Caco-2 (cell line): ENCODE results near the gene MAPRE2. TPM values are rescaled to one million over a fixed set of nuclear protein-coding genes. Genes with fewer than 3 reads are reported as not detected.
A peak's percentile ranks its signal among the peaks of the same experiment; 100 is the strongest.

Experiments
- BruUV-seq: library from RNA; stranded (reverse); fragments of 400-500 nt; replicated peaks from 2 replicates; lab custom pipeline; 2021; lab: Mats Ljungman, UMichigan
- CTCF ChIA-PET: fragments of 300-600 bp; sonication (Branson Sonifier 250); formaldehyde crosslinking; loops from one replicate; lab custom pipeline; 2022; ENCODE audit warnings: antibody characterized with exemption; lab: Charles Lee
- POLR2A ChIA-PET: fragments of 300-600 bp; sonication (Branson Sonifier 250); formaldehyde crosslinking; loops from one replicate; lab custom pipeline; 2022; ENCODE audit warnings: antibody characterized with exemption; lab: Charles Lee
- DNase-seq, 2 experiments: peaks; one replicate each; pipeline versions ENCODE4 v3.0.0 to v3.0.0-alpha.2; 2020 to 2022
- H3K27me3 ChIP-seq: replicated peaks from 2 replicates; pipeline ENCODE4 v1.6.0; 2011; ENCODE audit warnings: low read length; ENCODE audit not compliant: control insufficient read depth, insufficient read depth
- H3K36me3 ChIP-seq: 2 replicates; pipeline ENCODE4 v1.5.1; 2011; ENCODE audit warnings: low read length; ENCODE audit not compliant: control insufficient read depth, insufficient read depth
- H3K4me1 ChIP-seq: fragments of 250-450 bp; sonication (Bioruptor Pico); 2 replicates; pipeline ENCODE4 v1.5.1; 2020; ENCODE audit warnings: mild to moderate bottlenecking
- H3K4me3 ChIP-seq: 2 replicates; pipeline ENCODE4 v1.5.1; 2011; ENCODE audit warnings: low read depth, mild to moderate bottlenecking, control low read depth, low read length
- H3K9me3 ChIP-seq: fragments of 250-450 bp; sonication (Bioruptor Pico); 2 replicates; pipeline ENCODE4 v1.5.1; 2020; ENCODE audit warnings: mild to moderate bottlenecking, moderate library complexity
- H3K27ac Mint-ChIP-seq: one replicate; pipeline ENCODE4 v1.8.0; 2022; ENCODE audit warnings: mixed read lengths; ENCODE audit not compliant: unreplicated experiment
- H3K27me3 Mint-ChIP-seq: one replicate; pipeline ENCODE4 v1.8.0; 2022; ENCODE audit warnings: mixed read lengths; ENCODE audit not compliant: insufficient read depth, unreplicated experiment
- H3K36me3 Mint-ChIP-seq: one replicate; pipeline ENCODE4 v1.8.0; 2022; ENCODE audit warnings: mild to moderate bottlenecking, mixed read lengths; ENCODE audit not compliant: insufficient read depth, unreplicated experiment
- H3K4me1 Mint-ChIP-seq: one replicate; pipeline ENCODE4 v1.8.0; 2022; ENCODE audit warnings: low read depth, mixed read lengths; ENCODE audit not compliant: unreplicated experiment
- H3K4me3 Mint-ChIP-seq: one replicate; pipeline ENCODE4 v1.8.0; 2022; ENCODE audit warnings: mild to moderate bottlenecking, moderate library complexity, mixed read lengths; ENCODE audit not compliant: unreplicated experiment
- H3K9me3 Mint-ChIP-seq: one replicate; pipeline ENCODE4 v1.8.0; 2022; ENCODE audit warnings: mixed read lengths; ENCODE audit not compliant: unreplicated experiment
- CTCF ChIP-seq, 2 experiments: fragments of 200-600 bp in 1 of 2; IDR thresholded peaks; 1 replicate in 1 of 2; 2 replicates in 1 of 2; pipeline versions ENCODE4 v1.5.1 to v1.8.0; 2011 to 2022; ENCODE audit warnings: antibody characterized with exemption in 1 of 2, control low read depth in 1 of 2, inconsistent platforms in 1 of 2, low read depth in 1 of 2, low read length in 1 of 2, mild to moderate bottlenecking in 1 of 2, moderate library complexity in 1 of 2; ENCODE audit not compliant: insufficient read depth in 1 of 2, severe bottlenecking in 1 of 2, unreplicated experiment in 1 of 2
- intact Hi-C: fragments of 100-400 bp; cut with micrococcal nuclease; formaldehyde crosslinking; loops from one replicate; pipeline ENCODE4 v1.10.0; 2022; ENCODE audit not compliant: unreplicated experiment
- total RNA-seq: library from RNA; stranded (reverse); gene quantifications from 2 replicates; pipeline ENCODE4 v1.2.3, GENCODE V29; 2022

The MAPRE2 gene
- total RNA-seq, 1 experiment from 2014 or later, result 9.3 TPM

GRCh38 chr18:35000457-35000856 lies 40.8 kb upstream of the MAPRE2 start:
- DNase-seq, result no peak
- Histone ChIP-seq H3K9me3 (no peaks in the 10 kb centered on the region), H3K4me3 (no peak overlapping the region), H3K36me3 (no peaks in the 10 kb centered on the region), H3K27me3 (no peaks in the 10 kb centered on the region), H3K4me1 (no peaks in the 10 kb centered on the region)
- Mint-ChIP-seq H3K36me3 (no peaks in the 10 kb centered on the region), H3K27me3 (no peaks in the 10 kb centered on the region), H3K4me3 (no peak overlapping the region), H3K9me3 (no peaks in the 10 kb centered on the region), H3K27ac (no peak overlapping the region), H3K4me1 (no peaks in the 10 kb centered on the region)
- TF ChIP-seq CTCF (IDR thresholded peaks at IDR 0.05; ENCODE audit: insufficient read depth in 1 of 2, low read depth in 1 of 2, low read length in 1 of 2, severe bottlenecking in 1 of 2, unreplicated experiment in 1 of 2), result no peak
- intact Hi-C loops, result loop anchor here (10.0 kb wide), 1 partner anchor 116 kb away; no protein-coding TSS in a partner anchor
- no TSS peak for BruUV-seq
- POLR2A ChIA-PET, result no interaction called here
- CTCF ChIA-PET, result no interaction called here

GRCh38 chr18:35002120-35002519 lies 39.1 kb upstream of the MAPRE2 start:
- no peak overlapping the region for H3K4me3 Mint-ChIP-seq
- no peak overlapping the region for H3K27ac Mint-ChIP-seq
- H3K9me3 Mint-ChIP-seq, result no peaks in the 10 kb centered on the region
- no peak for TF ChIP-seq CTCF (IDR thresholded peaks at IDR 0.05; ENCODE audit: insufficient read depth in 1 of 2, low read depth in 1 of 2, low read length in 1 of 2, severe bottlenecking in 1 of 2, unreplicated experiment in 1 of 2)
- no peaks in the 10 kb centered on the region for H3K36me3 ChIP-seq
- no peaks in the 10 kb centered on the region for H3K27me3 Mint-ChIP-seq
- H3K9me3 ChIP-seq, result no peaks in the 10 kb centered on the region
- H3K4me3 ChIP-seq, result no peak overlapping the region
- ChIA-PET CTCF (no interaction called here), POLR2A (no interaction called here)
- no TSS peak for BruUV-seq
- no peaks in the 10 kb centered on the region for H3K4me1 ChIP-seq
- intact Hi-C loops, result loop anchor here (10.0 kb wide), 1 partner anchor 117 kb away; no protein-coding TSS in a partner anchor
- H3K4me1 Mint-ChIP-seq, result no peaks in the 10 kb centered on the region
- DNase-seq, result no peak
- H3K36me3 Mint-ChIP-seq, result no peaks in the 10 kb centered on the region
- no peaks in the 10 kb centered on the region for H3K27me3 ChIP-seq

GRCh38 chr18:35005963-35006577 lies 35.1 kb upstream of the MAPRE2 start:
- Histone ChIP-seq H3K36me3 (no peaks in the 10 kb centered on the region), H3K27me3 (no peaks in the 10 kb centered on the region), H3K4me3 (no peak overlapping the region), H3K9me3 (no peaks in the 10 kb centered on the region), H3K4me1 (no peaks in the 10 kb centered on the region)
- TF ChIP-seq CTCF (IDR thresholded peaks at IDR 0.05; ENCODE audit: insufficient read depth in 1 of 2, low read depth in 1 of 2, low read length in 1 of 2, severe bottlenecking in 1 of 2, unreplicated experiment in 1 of 2), result peak; percentile 26 to 34
- H3K27ac Mint-ChIP-seq, result no peak overlapping the region
- no peaks in the 10 kb centered on the region for H3K4me1 Mint-ChIP-seq
- H3K27me3 Mint-ChIP-seq, result no peaks in the 10 kb centered on the region
- DNase-seq, result peak in 1 of 2 experiments; percentile 40
- no TSS peak for BruUV-seq
- no peaks in the 10 kb centered on the region for H3K9me3 Mint-ChIP-seq
- intact Hi-C loops, result loop anchor here (1.0 to 10.0 kb wide), 2 partner anchors 121 to 138 kb away; no protein-coding TSS in a partner anchor
- no peaks in the 10 kb centered on the region for H3K36me3 Mint-ChIP-seq
- CTCF ChIA-PET, result interaction anchor here (0.6 to 1.0 kb wide), 4 partner anchors 20 to 820 kb away, joined by 3 to 10 read pairs (median 4); partner anchors contain the start of gene MAPRE2
- POLR2A ChIA-PET, result no interaction called here
- H3K4me3 Mint-ChIP-seq, result no peak overlapping the region
